Peyer's patch (tissue), 4 donors: Measurements from ENCODE around the gene MAN2C1.

ENCODE experiments used
- POLR2A ChIP-seq, 2 donors: fragments of 450-650 bp; IDR thresholded peaks; one replicate each; pipeline ENCODE4 v1.5.1; 2017; ENCODE audit warnings: antibody characterized with exemption in 2 of 2, mild to moderate bottlenecking in 2 of 2, moderate library complexity in 2 of 2
- TF ChIP-seq, protein P1 (sequence below), 6 experiments: fragments of 450-650 bp in 4 of 6; fragments of 200-600 bp in 2 of 6; sonication (generic) in 1 of 6; IDR thresholded peaks; one replicate each; pipeline ENCODE4 v1.5.1; 2017 to 2019; ENCODE audit warnings: antibody characterized with exemption in 6 of 6, mild to moderate bottlenecking in 3 of 6, moderate library complexity in 1 of 6

DNA sequence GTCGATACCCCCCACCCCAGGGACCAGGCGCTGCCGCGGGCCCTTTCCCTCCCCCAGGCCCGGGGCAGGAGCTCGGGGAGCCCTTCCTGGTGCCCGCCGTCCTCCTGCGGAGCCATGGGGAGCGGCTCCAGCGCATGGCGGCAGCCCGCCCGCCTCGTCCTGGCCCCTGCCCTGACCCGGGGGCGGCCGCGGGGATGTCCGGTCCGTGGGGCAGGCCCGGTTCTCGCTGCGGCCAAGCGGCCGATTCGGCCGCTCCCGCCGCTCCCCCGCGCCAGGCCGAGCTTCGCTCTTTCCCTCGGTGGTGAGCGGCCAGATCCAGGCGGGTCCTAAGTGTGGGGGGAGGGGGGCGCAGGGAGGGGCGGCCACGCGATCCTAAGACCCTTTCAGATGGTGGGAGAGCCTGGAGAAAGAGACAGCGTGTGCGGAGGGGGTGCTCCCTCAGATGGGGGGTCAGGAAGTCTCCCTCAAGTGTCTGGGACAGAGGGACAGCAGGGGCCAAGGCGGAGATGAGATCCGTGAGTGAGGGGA is 20.3 kb downstream of the MAN2C1 start:
- TF ChIP-seq, protein P1, sequence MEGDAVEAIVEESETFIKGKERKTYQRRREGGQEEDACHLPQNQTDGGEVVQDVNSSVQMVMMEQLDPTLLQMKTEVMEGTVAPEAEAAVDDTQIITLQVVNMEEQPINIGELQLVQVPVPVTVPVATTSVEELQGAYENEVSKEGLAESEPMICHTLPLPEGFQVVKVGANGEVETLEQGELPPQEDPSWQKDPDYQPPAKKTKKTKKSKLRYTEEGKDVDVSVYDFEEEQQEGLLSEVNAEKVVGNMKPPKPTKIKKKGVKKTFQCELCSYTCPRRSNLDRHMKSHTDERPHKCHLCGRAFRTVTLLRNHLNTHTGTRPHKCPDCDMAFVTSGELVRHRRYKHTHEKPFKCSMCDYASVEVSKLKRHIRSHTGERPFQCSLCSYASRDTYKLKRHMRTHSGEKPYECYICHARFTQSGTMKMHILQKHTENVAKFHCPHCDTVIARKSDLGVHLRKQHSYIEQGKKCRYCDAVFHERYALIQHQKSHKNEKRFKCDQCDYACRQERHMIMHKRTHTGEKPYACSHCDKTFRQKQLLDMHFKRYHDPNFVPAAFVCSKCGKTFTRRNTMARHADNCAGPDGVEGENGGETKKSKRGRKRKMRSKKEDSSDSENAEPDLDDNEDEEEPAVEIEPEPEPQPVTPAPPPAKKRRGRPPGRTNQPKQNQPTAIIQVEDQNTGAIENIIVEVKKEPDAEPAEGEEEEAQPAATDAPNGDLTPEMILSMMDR (IDR thresholded peaks at IDR 0.05) = no peak
- no peak for TF ChIP-seq POLR2A (IDR thresholded peaks at IDR 0.05)
